Activated naive CD4-positive, alpha-beta T cell treated with anti-CD3 and anti-CD28 coated beads for 36 hours (primary cell): ENCODE measurements around the gene CAMTA1. TPM values are rescaled to one million over a fixed set of nuclear protein-coding genes. Genes with fewer than 3 reads are reported as not detected.

Source experiments
- CTCF ChIA-PET: fragments of 350-600 bp; sonication (Branson Sonifier 250); formaldehyde crosslinking; loops from one replicate; lab custom pipeline; 2021; ENCODE audit warnings: antibody characterized with exemption; lab: Charles Lee
- DNase-seq: peaks from one replicate; pipeline ENCODE4 v3.0.0-alpha.2; 2020
- H3K27ac Mint-ChIP-seq: one replicate; pipeline ENCODE4 v1.8.0; 2021; ENCODE audit warnings: mild to moderate bottlenecking, mixed read lengths
- H3K27me3 Mint-ChIP-seq: one replicate; pipeline ENCODE4 v1.8.0; 2021; ENCODE audit warnings: low read depth, mixed read lengths
- H3K36me3 Mint-ChIP-seq: one replicate; pipeline ENCODE4 v1.8.0; 2021; ENCODE audit warnings: low read depth, mixed read lengths
- H3K4me1 Mint-ChIP-seq: one replicate; pipeline ENCODE4 v1.8.0; 2021; ENCODE audit warnings: low read depth, mixed read lengths
- H3K4me3 Mint-ChIP-seq: one replicate; pipeline ENCODE4 v1.8.0; 2021; ENCODE audit warnings: mild to moderate bottlenecking, moderate library complexity, mixed read lengths
- H3K9me3 Mint-ChIP-seq: one replicate; pipeline ENCODE4 v1.8.0; 2021; ENCODE audit warnings: mixed read lengths
- intact Hi-C: fragments of 100-400 bp; cut with micrococcal nuclease; formaldehyde crosslinking; loops from one replicate; pipeline ENCODE4 v1.15.1; 2023
- total RNA-seq, 2 experiments: library from RNA; stranded (reverse); gene quantifications; one replicate each; pipeline ENCODE4 v1.2.3, GENCODE V29; 2021

Gene CAMTA1
- total RNA-seq, 2 experiments from 2014 or later: 61.5 to 70.9 TPM

DNA sequence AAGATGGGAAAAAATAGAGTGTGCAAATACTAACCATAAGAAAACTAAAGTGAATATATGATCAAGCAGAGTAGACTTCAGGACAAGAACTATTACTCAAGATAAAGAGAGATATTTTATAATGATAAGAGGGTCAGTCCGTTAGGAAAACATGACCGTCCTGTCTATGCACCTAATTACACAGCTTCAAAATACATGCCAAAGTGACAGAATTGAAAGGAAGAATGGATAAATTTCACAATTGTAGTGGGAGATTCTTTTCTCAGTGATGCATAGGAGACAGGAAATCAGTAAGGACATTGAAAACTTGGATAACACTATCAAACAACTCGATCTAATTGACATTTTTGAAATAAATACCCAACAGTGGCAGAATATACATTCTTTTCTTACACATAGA is 489.0 kb downstream of the CAMTA1 start:
- CTCF ChIA-PET: no interaction called here
- H3K27me3 Mint-ChIP-seq: peaks cover 9% of the 10 kb centered on the region
- no peak overlapping the region for H3K27ac Mint-ChIP-seq
- H3K4me1 Mint-ChIP-seq: no peaks in the 10 kb centered on the region
- H3K9me3 Mint-ChIP-seq: peaks cover 8% of the 10 kb centered on the region
- no peak for DNase-seq
- no peaks in the 10 kb centered on the region for H3K36me3 Mint-ChIP-seq
- no peak overlapping the region for H3K4me3 Mint-ChIP-seq
- intact Hi-C loops: no loop called here

DNA sequence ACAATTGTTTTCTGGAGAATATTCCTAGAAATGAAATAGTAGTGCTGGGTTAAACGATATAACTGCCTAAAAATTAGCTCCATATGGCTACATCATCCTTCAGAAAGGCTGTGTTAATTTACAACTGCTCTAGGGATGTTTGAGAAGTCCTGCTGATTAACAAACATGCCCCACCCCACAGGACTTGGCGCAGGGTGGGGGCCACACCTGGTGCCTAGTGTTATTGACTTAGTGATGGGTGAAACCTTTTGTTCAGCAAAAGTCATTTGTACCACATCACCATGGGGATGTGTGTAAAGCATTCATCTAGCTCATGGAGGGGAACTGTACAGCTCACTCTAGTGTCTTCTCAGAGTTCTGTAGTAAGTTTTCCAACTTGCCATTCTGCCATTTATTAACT is 492.8 kb downstream of the CAMTA1 start:
- H3K9me3 Mint-ChIP-seq: peaks cover 1% of the 10 kb centered on the region
- no peaks in the 10 kb centered on the region for H3K36me3 Mint-ChIP-seq
- CTCF ChIA-PET: no interaction called here
- no peak overlapping the region for H3K27ac Mint-ChIP-seq
- no peaks in the 10 kb centered on the region for H3K4me1 Mint-ChIP-seq
- intact Hi-C loops: no loop called here
- peaks cover 2% of the 10 kb centered on the region for H3K27me3 Mint-ChIP-seq
- H3K4me3 Mint-ChIP-seq: no peak overlapping the region
- DNase-seq: no peak

DNA sequence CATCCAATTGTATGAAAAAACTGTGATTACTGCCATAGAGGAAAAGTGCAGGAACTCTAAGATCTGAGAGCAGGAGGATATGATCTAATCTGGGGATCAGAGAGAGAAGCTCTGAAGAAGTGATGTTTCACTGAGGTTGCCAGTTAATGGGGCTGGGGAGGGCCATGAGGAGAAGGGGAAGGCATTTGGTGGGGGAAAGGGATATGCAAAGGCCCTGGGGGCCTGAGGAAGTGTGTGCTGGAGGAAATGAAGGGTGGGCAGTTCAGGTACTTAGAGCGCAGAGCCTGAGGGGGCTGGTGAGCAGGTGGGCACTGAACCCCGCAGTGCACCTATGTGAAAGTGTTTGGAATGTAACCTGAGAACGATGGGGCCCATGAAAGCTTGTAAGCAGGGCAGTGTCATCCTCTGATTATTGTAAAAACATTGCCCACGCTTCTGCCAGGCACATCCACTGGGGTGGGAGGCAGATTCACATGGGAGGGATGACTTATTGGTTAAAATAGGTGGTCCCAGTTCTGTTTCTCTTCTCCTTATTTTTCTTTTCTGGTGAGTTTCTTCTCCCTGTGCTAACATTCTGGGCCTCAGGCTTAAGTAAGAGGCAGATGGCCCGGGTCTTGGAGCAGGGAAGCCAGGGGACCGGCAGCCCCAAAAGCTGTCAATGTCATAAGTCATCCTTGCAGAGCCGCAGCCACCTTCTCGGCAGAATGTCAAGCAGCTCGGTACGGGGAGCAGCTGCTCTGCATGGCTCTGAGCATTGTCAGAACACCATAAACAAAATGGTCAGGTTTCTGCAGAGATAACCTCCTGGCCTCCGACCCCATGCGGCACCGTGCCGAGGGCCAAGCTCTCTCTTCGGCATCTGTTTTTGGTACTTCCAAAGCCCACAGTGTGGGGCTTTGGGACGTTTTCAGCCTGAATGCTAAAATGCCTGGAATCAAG is 493.8 kb downstream of the CAMTA1 start:
- Mint-ChIP-seq H3K36me3 (no peaks in the 10 kb centered on the region), H3K4me1 (no peaks in the 10 kb centered on the region), H3K4me3 (no peak overlapping the region), H3K27me3 (peaks cover 6% of the 10 kb centered on the region), H3K9me3 (peaks cover 1% of the 10 kb centered on the region), H3K27ac (no peak overlapping the region)
- intact Hi-C loops: no loop called here
- no peak for DNase-seq
- CTCF ChIA-PET: no interaction called here

DNA sequence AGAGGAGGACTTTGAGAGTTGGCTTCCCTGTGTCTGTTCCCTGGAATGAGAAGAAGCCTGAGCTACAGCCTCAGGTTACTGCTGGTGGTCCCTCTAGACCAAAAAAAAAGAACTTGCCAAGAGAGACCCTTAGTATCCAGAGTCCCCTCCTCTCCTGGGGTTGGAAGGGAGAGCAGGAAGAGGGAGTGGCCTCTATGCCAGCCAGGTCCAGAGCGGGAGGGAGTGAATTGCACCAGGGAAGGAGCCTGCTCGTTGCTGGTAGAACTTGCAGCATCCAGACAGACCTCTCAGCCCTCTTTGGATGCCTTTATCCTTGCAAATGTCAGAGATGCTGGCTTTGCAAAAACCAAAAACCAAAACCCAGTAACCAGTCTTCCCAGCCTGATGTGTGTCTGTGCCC is 494.5 kb downstream of the CAMTA1 start:
- Mint-ChIP-seq H3K9me3 (peaks cover 1% of the 10 kb centered on the region), H3K36me3 (no peaks in the 10 kb centered on the region), H3K27ac (no peak overlapping the region), H3K4me1 (no peaks in the 10 kb centered on the region), H3K27me3 (peaks cover 6% of the 10 kb centered on the region), H3K4me3 (no peak overlapping the region)
- no peak for DNase-seq
- CTCF ChIA-PET: no interaction called here
- intact Hi-C loops: no loop called here

DNA sequence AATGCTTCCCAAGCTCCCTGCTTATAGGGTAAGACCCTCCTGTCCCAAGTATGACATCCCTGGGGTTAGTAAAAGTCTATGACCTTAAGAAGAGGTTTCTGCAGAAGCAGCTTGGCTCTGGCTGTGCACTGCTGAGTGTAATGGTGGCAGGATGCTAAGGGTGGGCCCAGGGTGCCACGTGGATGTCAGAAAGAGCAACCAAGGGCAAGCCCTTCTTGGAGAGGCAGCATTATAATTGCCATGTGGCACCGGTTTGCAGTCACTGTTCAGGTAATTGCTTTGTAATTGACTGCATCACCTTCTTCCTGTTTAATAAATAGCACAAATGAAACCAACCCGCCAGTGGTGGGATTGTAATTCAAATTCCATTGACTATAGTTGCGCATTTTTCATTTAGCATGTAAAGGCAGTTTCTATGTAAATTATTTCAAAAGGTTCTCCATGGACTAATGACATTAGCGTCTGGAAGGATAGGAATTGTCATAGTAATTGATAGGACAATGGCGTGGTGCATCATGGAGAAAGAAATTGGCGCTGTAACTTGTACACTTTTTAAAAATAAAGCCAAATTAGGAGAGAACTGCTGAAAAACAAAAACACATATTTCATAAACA is 495.2 kb downstream of the CAMTA1 start:
- intact Hi-C loops: no loop called here
- Mint-ChIP-seq H3K27ac (no peak overlapping the region), H3K4me3 (no peak overlapping the region), H3K36me3 (no peaks in the 10 kb centered on the region), H3K4me1 (no peaks in the 10 kb centered on the region), H3K27me3 (peaks cover 6% of the 10 kb centered on the region), H3K9me3 (peaks cover 1% of the 10 kb centered on the region)
- CTCF ChIA-PET: no interaction called here
- DNase-seq: no peak

DNA sequence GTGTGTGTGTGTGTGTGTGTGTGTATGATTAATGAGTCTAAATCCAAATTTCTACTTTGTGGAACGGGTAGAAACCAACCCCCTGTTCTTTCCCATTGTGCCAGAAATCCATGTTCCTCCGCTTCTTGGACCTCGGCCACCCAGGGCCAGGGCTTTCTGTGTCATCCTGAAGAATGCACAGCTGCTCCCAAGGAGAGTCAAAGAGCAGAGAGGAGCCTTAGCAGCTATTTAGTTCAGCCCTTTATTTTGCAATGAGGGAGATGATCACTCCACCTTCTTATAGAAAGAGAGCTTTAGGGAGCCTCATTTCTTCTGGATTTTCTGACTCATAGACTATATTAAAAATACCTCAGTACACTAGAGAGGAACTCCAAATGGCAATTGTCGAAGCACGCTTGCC is 496.6 kb downstream of the CAMTA1 start:
- Mint-ChIP-seq H3K4me1 (no peaks in the 10 kb centered on the region), H3K36me3 (no peaks in the 10 kb centered on the region), H3K4me3 (no peak overlapping the region), H3K9me3 (peaks cover 1% of the 10 kb centered on the region), H3K27ac (no peak overlapping the region), H3K27me3 (peaks cover 6% of the 10 kb centered on the region)
- CTCF ChIA-PET: no interaction called here
- intact Hi-C loops: no loop called here
- DNase-seq: no peak

DNA sequence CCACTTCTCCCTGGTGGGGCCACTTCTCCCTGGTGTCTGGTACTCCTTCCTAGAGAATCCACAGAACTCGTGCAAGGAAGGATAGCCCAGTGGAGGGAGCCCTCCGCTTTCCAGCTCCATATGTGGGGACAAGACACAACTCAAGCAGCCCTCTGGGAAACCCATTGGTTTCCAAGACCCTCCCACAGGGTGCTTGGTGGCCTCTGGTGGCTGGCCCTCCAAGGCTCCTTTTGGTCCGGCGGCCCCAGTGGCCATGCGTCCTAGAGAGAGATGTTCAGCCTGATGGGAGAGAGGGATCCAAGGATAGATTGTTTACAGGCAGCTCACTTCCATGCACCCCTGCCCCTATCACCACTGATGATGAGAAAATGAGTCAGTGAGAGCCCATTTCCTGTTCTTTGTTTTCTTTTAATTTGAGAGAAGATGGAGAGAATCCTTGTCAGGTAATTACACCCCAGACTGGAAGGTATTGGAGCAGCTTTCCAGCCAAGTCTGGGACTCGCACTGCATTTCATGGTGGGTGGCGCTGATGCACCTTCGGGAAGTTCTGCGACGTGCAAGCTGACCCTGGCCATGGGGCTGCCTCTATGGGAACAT is 499.7 kb downstream of the CAMTA1 start:
- no peaks in the 10 kb centered on the region for H3K36me3 Mint-ChIP-seq
- DNase-seq: no peak
- intact Hi-C loops: no loop called here
- H3K27ac Mint-ChIP-seq: no peak overlapping the region
- CTCF ChIA-PET: no interaction called here
- peaks cover 1% of the 10 kb centered on the region for H3K9me3 Mint-ChIP-seq
- peaks cover 6% of the 10 kb centered on the region for H3K27me3 Mint-ChIP-seq
- no peak overlapping the region for H3K4me3 Mint-ChIP-seq
- H3K4me1 Mint-ChIP-seq: no peaks in the 10 kb centered on the region

DNA sequence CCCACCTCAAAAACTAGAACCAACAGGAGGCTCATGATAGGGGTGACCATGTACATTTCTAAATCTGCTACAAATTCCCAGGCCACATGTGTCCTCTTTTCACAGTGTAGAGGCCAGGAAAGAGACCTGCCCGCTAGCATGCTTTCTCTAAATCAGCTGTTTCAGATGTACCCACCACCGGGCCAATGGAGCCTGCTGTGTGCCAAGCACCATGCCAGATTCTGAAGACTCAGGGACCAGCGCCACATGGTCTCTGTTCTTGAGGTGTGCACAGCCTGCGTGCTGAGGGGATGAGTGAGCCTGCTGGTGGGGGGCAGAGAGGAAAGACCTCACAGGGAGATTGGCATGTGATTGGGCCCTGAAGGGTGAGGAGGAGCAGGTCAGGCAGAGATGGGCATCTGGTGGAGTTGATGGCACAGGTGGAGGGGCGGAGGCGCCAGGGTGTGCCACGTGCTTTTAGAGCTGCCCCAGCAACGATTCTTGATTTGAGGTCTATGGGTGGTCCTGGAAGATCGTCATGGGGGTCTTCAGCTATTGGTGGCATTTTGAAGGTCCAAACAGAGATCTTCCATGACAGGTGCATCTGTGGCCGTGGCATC is 500.7 kb downstream of the CAMTA1 start:
- H3K9me3 Mint-ChIP-seq: peaks cover 1% of the 10 kb centered on the region
- no peak overlapping the region for H3K4me3 Mint-ChIP-seq
- DNase-seq: no peak
- CTCF ChIA-PET: no interaction called here
- intact Hi-C loops: no loop called here
- H3K27me3 Mint-ChIP-seq: peaks cover 6% of the 10 kb centered on the region
- H3K36me3 Mint-ChIP-seq: no peaks in the 10 kb centered on the region
- no peaks in the 10 kb centered on the region for H3K4me1 Mint-ChIP-seq
- no peak overlapping the region for H3K27ac Mint-ChIP-seq

DNA sequence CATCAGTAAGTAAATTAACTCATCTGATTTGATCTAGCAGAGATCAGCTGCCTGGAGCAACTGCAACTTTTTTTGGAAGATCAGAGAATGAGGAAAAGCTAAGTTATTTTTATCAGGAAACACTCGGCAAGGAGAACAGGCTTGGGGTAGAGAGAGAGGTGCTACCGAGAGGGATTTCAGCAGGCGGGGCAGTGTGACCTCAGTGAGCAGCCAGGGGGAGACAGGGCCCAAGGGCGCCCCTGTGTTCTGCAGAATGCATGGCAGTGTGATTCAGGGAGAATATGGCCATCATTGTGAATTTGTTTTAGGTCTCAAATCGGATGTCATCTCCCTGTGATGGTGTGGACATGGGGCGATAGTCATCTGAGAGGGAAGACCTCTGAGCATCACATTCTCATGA is 501.8 kb downstream of the CAMTA1 start:
- Mint-ChIP-seq H3K4me1 (no peaks in the 10 kb centered on the region), H3K27ac (no peak overlapping the region), H3K27me3 (peaks cover 6% of the 10 kb centered on the region), H3K9me3 (peaks cover 1% of the 10 kb centered on the region), H3K36me3 (no peaks in the 10 kb centered on the region), H3K4me3 (no peak overlapping the region)
- intact Hi-C loops: no loop called here
- no peak for DNase-seq
- CTCF ChIA-PET: no interaction called here

DNA sequence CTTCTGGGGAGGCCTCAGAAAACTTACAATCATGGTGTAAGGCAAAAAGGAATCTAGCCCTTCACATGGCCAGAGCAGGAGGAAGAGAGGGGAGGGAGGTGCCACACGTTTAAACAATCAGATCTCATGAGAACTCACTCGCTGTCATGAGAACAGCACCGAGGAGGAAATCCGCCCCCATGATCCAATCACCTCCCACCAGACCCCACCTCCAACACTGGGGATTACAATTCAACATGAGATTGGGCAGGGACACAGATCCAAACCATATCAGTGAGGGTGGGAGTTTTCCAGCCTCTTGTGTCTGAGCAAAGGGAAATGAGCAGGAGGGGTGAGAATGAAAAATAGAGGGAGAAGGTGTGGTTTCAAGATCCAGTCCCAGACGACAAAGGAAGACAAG is 503.7 kb downstream of the CAMTA1 start:
- Mint-ChIP-seq H3K4me3 (no peak overlapping the region), H3K27me3 (no peaks in the 10 kb centered on the region), H3K36me3 (no peaks in the 10 kb centered on the region), H3K27ac (no peak overlapping the region), H3K4me1 (no peaks in the 10 kb centered on the region), H3K9me3 (peaks cover 1% of the 10 kb centered on the region)
- no peak for DNase-seq
- CTCF ChIA-PET: no interaction called here
- intact Hi-C loops: no loop called here

DNA sequence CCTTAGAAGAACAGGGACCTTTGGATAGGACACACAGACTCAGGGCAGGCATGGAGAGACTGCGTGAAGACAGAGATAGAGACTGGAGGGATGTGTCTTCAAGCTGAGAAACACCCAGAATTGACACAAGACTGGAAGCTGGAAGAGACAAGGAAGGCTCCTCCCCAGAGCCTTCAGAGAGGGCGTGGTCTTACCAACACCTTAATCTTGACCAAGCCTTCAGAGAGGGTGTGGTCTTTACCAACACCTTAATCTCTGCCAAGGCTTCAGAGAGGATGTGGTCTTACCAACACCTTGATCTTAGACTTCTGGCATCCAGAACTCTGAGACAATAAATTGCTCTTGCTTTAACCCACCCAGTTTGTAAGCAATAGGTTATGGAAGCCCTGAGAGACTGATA is 504.4 kb downstream of the CAMTA1 start:
- H3K9me3 Mint-ChIP-seq: peaks cover 1% of the 10 kb centered on the region
- H3K27ac Mint-ChIP-seq: no peak overlapping the region
- DNase-seq: no peak
- CTCF ChIA-PET: no interaction called here
- no peaks in the 10 kb centered on the region for H3K27me3 Mint-ChIP-seq
- H3K4me3 Mint-ChIP-seq: no peak overlapping the region
- no peaks in the 10 kb centered on the region for H3K36me3 Mint-ChIP-seq
- intact Hi-C loops: no loop called here
- no peaks in the 10 kb centered on the region for H3K4me1 Mint-ChIP-seq
